Pancreas (tissue), 10 donors: ENCODE results near the gene PCCB. TPM values are rescaled to one million over a fixed set of nuclear protein-coding genes. Genes with fewer than 3 reads are reported as not detected.

Source experiments
- ATAC-seq, 4 donors: fragments of 200-7000 bp; cut with Tn5 transposase; one replicate each; pipeline versions ENCODE4 v1.8.0 to v1.9.1; 2020; ENCODE audit warnings: mild to moderate bottlenecking in 4 of 4, moderate library complexity in 4 of 4
- DNase-seq, 6 donors: peaks; one replicate each; pipeline ENCODE4 v3.0.0-alpha.2; 2020
- FAIRE-seq: peaks from 2 replicates; lab custom pipeline; 2012; peaks lifted over from hg19 to GRCh38; lab: Jason Lieb, UNC
- H3K27ac ChIP-seq, 4 donors: fragments of 200-600 bp; sonication (generic); 1 replicate in 3 of 4; 2 replicates in 1 of 4; pipeline versions ENCODE4 v1.5.0 to v1.8.0; 2020
- H3K27me3 ChIP-seq, 4 donors: fragments of 200-600 bp; one replicate each; pipeline ENCODE4 v1.8.0; 2021
- H3K36me3 ChIP-seq, 3 donors: fragments of 200-600 bp; sonication (generic) in 1 of 3; one replicate each; pipeline versions ENCODE4 v1.5.0 to v1.8.0; 2020 to 2021
- H3K4me1 ChIP-seq, 3 donors: fragments of 200-600 bp; one replicate each; pipeline ENCODE4 v1.8.0; 2021
- H3K4me3 ChIP-seq, 4 donors: fragments of 200-600 bp; sonication (generic) in 2 of 4; one replicate each; pipeline versions ENCODE4 v1.5.0 to v1.8.0; 2020 to 2021
- H3K9me3 ChIP-seq, 4 donors: fragments of 200-600 bp; one replicate each; pipeline ENCODE4 v1.8.0; 2021
- CTCF ChIP-seq, 4 donors: fragments of 200-600 bp; sonication (generic) in 3 of 4; IDR thresholded peaks; one replicate each; pipeline versions ENCODE4 v1.5.0 to v1.8.0; 2021; ENCODE audit warnings: antibody characterized with exemption in 4 of 4
- WGBS, 2 donors: extraction: QIAGEN DNeasy Blood & Tissue Kit; methylation state at CpG; one replicate each; pipeline ENCODE4 v1.1.7; 2013; 5-methylcytosine and 5-hydroxymethylcytosine counted together
- intact Hi-C, 3 donors: fragments of 100-400 bp; cut with DNase I; formaldehyde crosslinking; loops; one replicate each; pipeline versions ENCODE4 v1.11.1 to v1.14.2; 2022
- polyA plus RNA-seq, 2 donors: library from polyadenylated mRNA; stranded (reverse); fragments of 200-250 nt; gene quantifications; one replicate each; pipeline ENCODE4 v1.2.3, GENCODE V29; 2013
- total RNA-seq, 6 donors: library from RNA; stranded (reverse); fragmentation: NEBNext Ultra II Directional in 4 of 6; extraction: Animal tissue kit (Norgen Biotek cat#: 25700) in 4 of 6; gene quantifications; one replicate each; pipeline versions ENCODE4 v1.2.1 to v1.2.4, GENCODE V29; 2021 to 2023
- donor health status: healthy with polysubstance abuse.
- donor health status: DM: no; HTN: no; CAD: no; lungs with moderate emphysema.
- donor health status: DM: no; HTN: no; CAD: no.
- donor health status: control.
- donor health status: control.
- donor health status: Bipolar disorder and iron deficiency.
- donor health status: DM: yes; HTN: yes; CAD: no.
- donor health status: DM: no; HTN: no; CAD: no.
- donor health status: DM: no; HTN: no; CAD: no.
- donor health status: DM: yes; HTN: yes; CAD: no.

PCCB gene
- total and polyA plus RNA-seq, 8 donors = 8.9 to 24.9 (median 14.7) TPM

- WGBS, 2 donors = 61 to 70% methylated on average over 2 of the region's 2 CpGs
- TF ChIP-seq CTCF (IDR thresholded peaks at IDR 0.05) = no peak
- no peak for DNase-seq
- Histone ChIP-seq H3K27me3 (no peaks in the 10 kb centered on the region), H3K27ac (no peak overlapping the region), H3K9me3 (no peaks in the 10 kb centered on the region), H3K4me3 (no peak overlapping the region), H3K36me3 (no peaks in the 10 kb centered on the region), H3K4me1 (no peaks in the 10 kb centered on the region)
- intact Hi-C loops = no loop called here
- ATAC-seq = no peak
- no peak for FAIRE-seq
These were observed 127.4 kb downstream of the PCCB start for GRCh38 chr3:136377508-136377907.

GRCh38 chr3:136378011-136378410, 127.9 kb downstream of the PCCB start:
- Histone ChIP-seq H3K27ac (no peak overlapping the region), H3K4me1 (no peaks in the 10 kb centered on the region), H3K27me3 (no peaks in the 10 kb centered on the region), H3K36me3 (no peaks in the 10 kb centered on the region), H3K4me3 (no peak overlapping the region), H3K9me3 (no peaks in the 10 kb centered on the region)
- TF ChIP-seq CTCF (IDR thresholded peaks at IDR 0.05) = no peak
- no peak for ATAC-seq
- WGBS, 2 donors = 39 to 50% methylated on average over 1 of the region's 1 CpG
- FAIRE-seq = no peak
- no peak for DNase-seq
- intact Hi-C loops = no loop called here

Other genes starting within 250 kb of the PCCB start
- gene MSL2, start 54.0 kb upstream of the PCCB start, total RNA-seq = 10 to 100 TPM in 5 of 6 donors, 1 to 10 TPM in 1; 9.4 to 19.2 (median 11.7) TPM
- 1 to 10 TPM; 3.5 to 7.2 TPM for gene MSL2, start 54.0 kb upstream of the PCCB start, polyA plus RNA-seq